K562 (cell line): Measurements from ENCODE around the gene PEX6. TPM values are rescaled to one million over a fixed set of nuclear protein-coding genes. Genes with fewer than 3 reads are reported as not detected.

Experiments
- DIDO1 ChIP-seq: fragments of 450-650 bp; IDR thresholded peaks from 2 replicates; pipeline ENCODE4 v1.6.1; 2016; ENCODE audit warnings: low read depth, missing biosample characterization, missing genetic modification characterization
- EZH2 ChIP-seq: IDR thresholded peaks from 2 replicates; pipeline ENCODE4 v1.6.1; 2012; ENCODE audit warnings: low read depth, mild to moderate bottlenecking, inconsistent platforms, low read length, borderline replicate concordance
- GABPA ChIP-seq: fragments of 200-800 bp; sonication (Bioruptor generic); conservative IDR thresholded peaks from 2 replicates; pipeline ENCODE4 v1.6.1; 2016; ENCODE audit warnings: low read depth, missing genetic modification characterization, missing compliant biosample characterization
- HDAC1 ChIP-seq, 2 experiments: fragments of 450-650 bp; IDR thresholded peaks; 2 replicates each; pipeline ENCODE4 v1.6.1; 2016 to 2017; ENCODE audit warnings: inconsistent platforms in 1 of 2, mild to moderate bottlenecking in 1 of 2, moderate library complexity in 1 of 2
- HDAC3 ChIP-seq: fragments of 450-650 bp; IDR thresholded peaks from 2 replicates; pipeline ENCODE4 v1.6.1; 2018; ENCODE audit warnings: borderline replicate concordance, mild to moderate bottlenecking, moderate library complexity; ENCODE audit not compliant: partially characterized antibody
- MCM5 ChIP-seq: fragments of 450-650 bp; IDR thresholded peaks from 2 replicates; pipeline ENCODE4 v1.6.1; 2016; ENCODE audit warnings: low read depth
- MIER1 ChIP-seq: fragments of 450-650 bp; IDR thresholded peaks from 2 replicates; pipeline ENCODE4 v1.6.1; 2016; ENCODE audit warnings: antibody characterized with exemption, mild to moderate bottlenecking, low read depth
- MYC ChIP-seq, 2 experiments: fragments of 250-450 bp in 1 of 2; sonication (Bioruptor Pico) in 1 of 2; IDR thresholded peaks; 2 replicates each; pipeline versions ENCODE4 v1.5.1 to v1.6.1; 2012 to 2021; ENCODE audit warnings: low read depth in 2 of 2, borderline replicate concordance in 1 of 2, improper control_type of control experiment in 1 of 2, low read length in 1 of 2, mild to moderate bottlenecking in 1 of 2, moderate library complexity in 1 of 2
- PRMT5 ChIP-seq: sonication (generic); formaldehyde crosslinking; IDR thresholded peaks from 2 replicates; pipeline ENCODE4 v1.5.0; 2020; ENCODE audit warnings: missing genetic modification reagents
- PTRF ChIP-seq: fragments of 450-650 bp; IDR thresholded peaks from 2 replicates; pipeline ENCODE4 v1.6.1; 2016; ENCODE audit warnings: mild to moderate bottlenecking, missing genetic modification characterization, missing compliant biosample characterization
- RBBP5 ChIP-seq: fragments of 200-600 bp; sonication (generic); IDR thresholded peaks from 2 replicates; pipeline ENCODE4 v1.6.1; 2012; ENCODE audit warnings: borderline replicate concordance, mild to moderate bottlenecking, low read length, control low read depth, inconsistent platforms; ENCODE audit not compliant: insufficient read depth, poor library complexity, severe bottlenecking
- SIRT6 ChIP-seq: IDR thresholded peaks from one replicate; pipeline ENCODE4 v1.6.1; 2012; ENCODE audit warnings: low read depth, mild to moderate bottlenecking, control low read depth, inconsistent platforms, low read length, moderate library complexity
- SUPT5H ChIP-seq: fragments of 450-650 bp; IDR thresholded peaks from 2 replicates; pipeline ENCODE4 v1.6.1; 2016
- ZKSCAN8 ChIP-seq: fragments of 200-800 bp; sonication (Bioruptor generic); IDR thresholded peaks from 2 replicates; pipeline ENCODE4 v1.6.1; 2016; ENCODE audit warnings: missing genetic modification characterization, missing compliant biosample characterization
- ZNF324 ChIP-seq: fragments of 250-450 bp; sonication (Bioruptor Pico); IDR thresholded peaks from 2 replicates; pipeline ENCODE4 v1.4.0; 2020; ENCODE audit warnings: mild to moderate bottlenecking
- ZNF57 ChIP-seq: fragments of 450-650 bp; formaldehyde crosslinking; IDR thresholded peaks from 2 replicates; pipeline ENCODE4 v1.4.0; 2020; ENCODE audit warnings: mild to moderate bottlenecking, moderate library complexity
- ZNF696 ChIP-seq: fragments of 250-450 bp; sonication (Bioruptor Pico); conservative IDR thresholded peaks from 2 replicates; pipeline ENCODE4 v1.4.0; 2020; ENCODE audit warnings: mild to moderate bottlenecking, moderate library complexity
- ZNF785 ChIP-seq: fragments of 250-450 bp; sonication (Bioruptor Pico); IDR thresholded peaks from 2 replicates; pipeline ENCODE4 v1.4.0; 2020; ENCODE audit warnings: mild to moderate bottlenecking
- polyA plus RNA-seq, 8 experiments: library from polyadenylated mRNA; depleted of rRNA in 4 of 8; stranded (reverse) in 5 of 8; unstranded in 3 of 8; fragments of >200 nt; fragmentation: Nextera tagmentation in 2 of 8; fragmentation: Illumina TruSeq in 1 of 8; extraction: Ambion mirVana in 2 of 8; extraction: Trizol in 1 of 8; gene quantifications; 2 replicates each; pipeline versions ENCODE4 v1.2.1 to v1.2.3, GENCODE V29; 2011 to 2014; ENCODE audit warnings: inconsistent platforms in 1 of 8, missing spikeins in 1 of 8
- total RNA-seq, 7 experiments: library from RNA; depleted of rRNA in 6 of 7; stranded (reverse); fragments of >200 nt in 6 of 7; fragmentation: Illumina TruSeq in 2 of 7; extraction: Trizol in 2 of 7; gene quantifications; 2 replicates each; pipeline versions ENCODE4 v1.2.1 to v1.2.3, GENCODE V29; 2011 to 2021; ENCODE audit warnings: low replicate concordance in 1 of 7
- TF ChIP-seq, protein P1 (sequence below): fragments of 450-650 bp; IDR thresholded peaks from 2 replicates; pipeline ENCODE4 v1.6.1; 2017; ENCODE audit warnings: mild to moderate bottlenecking, moderate library complexity
- TF ChIP-seq, protein P2 (sequence below): sonication (generic); IDR thresholded peaks from 2 replicates; pipeline ENCODE4 v1.6.1; 2016
- TF ChIP-seq, protein P3 (sequence below): sonication (generic); formaldehyde crosslinking; IDR thresholded peaks from 2 replicates; pipeline ENCODE4 v1.9.0; 2022; ENCODE audit warnings: mild to moderate bottlenecking, missing genetic modification reagents
- TF ChIP-seq, protein P4 (sequence below): fragments of 250-450 bp; sonication (Bioruptor Pico); IDR thresholded peaks from 2 replicates; pipeline ENCODE4 v1.8.0; 2022; ENCODE audit warnings: inconsistent platforms

PEX6 gene
- total and polyA plus RNA-seq, 9 of the 15 experiments (the other 6 are each of a cell fraction or from before 2014, with no cell fraction given), result 0.17 to 20.8 (median 6.9) TPM

DNA sequence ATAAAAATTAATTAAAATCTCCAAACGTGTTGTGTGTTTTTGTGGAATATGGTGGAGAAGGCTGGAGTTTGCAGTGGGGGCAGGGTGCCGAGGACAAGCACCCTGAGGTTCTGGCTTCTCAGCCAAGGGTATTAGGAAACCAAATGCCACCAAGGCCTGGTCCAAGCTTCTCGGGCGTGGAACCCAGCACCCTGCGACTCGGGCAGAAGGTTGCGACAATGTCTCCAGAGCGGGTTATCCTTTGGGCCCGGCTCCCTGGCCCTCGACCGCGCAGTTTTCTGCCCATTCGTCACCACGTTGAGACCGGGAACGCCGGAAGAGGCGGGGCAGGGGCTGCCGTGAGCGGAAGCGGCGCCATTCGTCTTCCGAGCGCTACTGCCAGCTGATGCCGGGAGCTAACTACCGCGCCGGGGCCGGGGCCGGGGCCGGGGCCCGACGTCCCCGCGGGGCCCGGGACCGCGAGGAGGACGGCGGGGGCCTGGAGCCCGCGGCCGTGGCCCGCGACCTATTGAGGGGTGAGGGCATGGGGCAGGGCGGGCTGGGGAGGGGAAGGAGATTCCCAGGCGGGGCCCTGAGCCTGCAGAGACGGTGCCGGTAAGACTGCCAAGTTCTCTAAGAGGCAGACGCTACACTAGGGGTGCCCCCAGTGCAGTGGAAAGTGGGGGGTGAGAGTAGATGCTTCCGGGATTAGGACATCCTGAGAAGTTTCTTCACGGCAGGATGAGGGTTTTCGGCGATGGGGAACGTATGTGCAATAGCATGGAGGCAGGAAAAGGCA is 42.5 kb upstream of the PEX6 start, which contains the start of gene RRP36 (continued):
- TF ChIP-seq HDAC1 (IDR thresholded peaks at IDR 0.05) (peak in 1 of 2 experiments; percentile 65; a peak in 2 of 4 replicates), PRMT5 (no peak), SIRT6 (no peak), ZNF57 (CRISPR knock-in tag) (no peak), ZNF696 (CRISPR knock-in tag) (no peak), HDAC3 (no peak), EZH2 (no peak), GABPA (tag) (peak; percentile 96), MIER1 (no peak), MCM5 (no peak), RBBP5 (peak; percentile 91), ZNF324 (no peak), ZKSCAN8 (CRISPR knock-in tag) (no peak), DIDO1 (peak; percentile 59; the same call in 1 of the 2 replicates), PTRF (0 out of 2 replicates have a peak, but pooled peaks have one; percentile 27), SUPT5H (peak; percentile 80), MYC (IDR thresholded peaks at IDR 0.05; ENCODE audit: low read depth, low read length) (peak; percentile 89), MYC (CRISPR knock-in tag; IDR thresholded peaks at IDR 0.05; ENCODE audit: borderline replicate concordance, low read depth) (peak; percentile 50; the same call in 1 of the 2 replicates), ZNF785 (CRISPR knock-in tag) (no peak)
- TF ChIP-seq, protein P1, sequence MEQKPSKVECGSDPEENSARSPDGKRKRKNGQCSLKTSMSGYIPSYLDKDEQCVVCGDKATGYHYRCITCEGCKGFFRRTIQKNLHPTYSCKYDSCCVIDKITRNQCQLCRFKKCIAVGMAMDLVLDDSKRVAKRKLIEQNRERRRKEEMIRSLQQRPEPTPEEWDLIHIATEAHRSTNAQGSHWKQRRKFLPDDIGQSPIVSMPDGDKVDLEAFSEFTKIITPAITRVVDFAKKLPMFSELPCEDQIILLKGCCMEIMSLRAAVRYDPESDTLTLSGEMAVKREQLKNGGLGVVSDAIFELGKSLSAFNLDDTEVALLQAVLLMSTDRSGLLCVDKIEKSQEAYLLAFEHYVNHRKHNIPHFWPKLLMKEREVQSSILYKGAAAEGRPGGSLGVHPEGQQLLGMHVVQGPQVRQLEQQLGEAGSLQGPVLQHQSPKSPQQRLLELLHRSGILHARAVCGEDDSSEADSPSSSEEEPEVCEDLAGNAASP, result no peak
- TF ChIP-seq, protein P2, sequence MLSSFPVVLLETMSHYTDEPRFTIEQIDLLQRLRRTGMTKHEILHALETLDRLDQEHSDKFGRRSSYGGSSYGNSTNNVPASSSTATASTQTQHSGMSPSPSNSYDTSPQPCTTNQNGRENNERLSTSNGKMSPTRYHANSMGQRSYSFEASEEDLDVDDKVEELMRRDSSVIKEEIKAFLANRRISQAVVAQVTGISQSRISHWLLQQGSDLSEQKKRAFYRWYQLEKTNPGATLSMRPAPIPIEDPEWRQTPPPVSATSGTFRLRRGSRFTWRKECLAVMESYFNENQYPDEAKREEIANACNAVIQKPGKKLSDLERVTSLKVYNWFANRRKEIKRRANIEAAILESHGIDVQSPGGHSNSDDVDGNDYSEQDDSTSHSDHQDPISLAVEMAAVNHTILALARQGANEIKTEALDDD, result no peak
- TF ChIP-seq, protein P3, sequence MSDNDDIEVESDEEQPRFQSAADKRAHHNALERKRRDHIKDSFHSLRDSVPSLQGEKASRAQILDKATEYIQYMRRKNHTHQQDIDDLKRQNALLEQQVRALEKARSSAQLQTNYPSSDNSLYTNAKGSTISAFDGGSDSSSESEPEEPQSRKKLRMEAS (CRISPR knock-in tag), result no peak
- TF ChIP-seq, protein P4, sequence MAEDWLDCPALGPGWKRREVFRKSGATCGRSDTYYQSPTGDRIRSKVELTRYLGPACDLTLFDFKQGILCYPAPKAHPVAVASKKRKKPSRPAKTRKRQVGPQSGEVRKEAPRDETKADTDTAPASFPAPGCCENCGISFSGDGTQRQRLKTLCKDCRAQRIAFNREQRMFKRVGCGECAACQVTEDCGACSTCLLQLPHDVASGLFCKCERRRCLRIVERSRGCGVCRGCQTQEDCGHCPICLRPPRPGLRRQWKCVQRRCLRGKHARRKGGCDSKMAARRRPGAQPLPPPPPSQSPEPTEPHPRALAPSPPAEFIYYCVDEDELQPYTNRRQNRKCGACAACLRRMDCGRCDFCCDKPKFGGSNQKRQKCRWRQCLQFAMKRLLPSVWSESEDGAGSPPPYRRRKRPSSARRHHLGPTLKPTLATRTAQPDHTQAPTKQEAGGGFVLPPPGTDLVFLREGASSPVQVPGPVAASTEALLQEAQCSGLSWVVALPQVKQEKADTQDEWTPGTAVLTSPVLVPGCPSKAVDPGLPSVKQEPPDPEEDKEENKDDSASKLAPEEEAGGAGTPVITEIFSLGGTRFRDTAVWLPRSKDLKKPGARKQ (CRISPR knock-in tag), result no peak
